ENCODE data around the gene PRKCSH.
"Not testable (repeated sequence)": the region's sequence is repeated elsewhere in the genome, so short reads cannot be mapped to it uniquely, and the experiment has no call there.

Gene PRKCSH

DNA sequence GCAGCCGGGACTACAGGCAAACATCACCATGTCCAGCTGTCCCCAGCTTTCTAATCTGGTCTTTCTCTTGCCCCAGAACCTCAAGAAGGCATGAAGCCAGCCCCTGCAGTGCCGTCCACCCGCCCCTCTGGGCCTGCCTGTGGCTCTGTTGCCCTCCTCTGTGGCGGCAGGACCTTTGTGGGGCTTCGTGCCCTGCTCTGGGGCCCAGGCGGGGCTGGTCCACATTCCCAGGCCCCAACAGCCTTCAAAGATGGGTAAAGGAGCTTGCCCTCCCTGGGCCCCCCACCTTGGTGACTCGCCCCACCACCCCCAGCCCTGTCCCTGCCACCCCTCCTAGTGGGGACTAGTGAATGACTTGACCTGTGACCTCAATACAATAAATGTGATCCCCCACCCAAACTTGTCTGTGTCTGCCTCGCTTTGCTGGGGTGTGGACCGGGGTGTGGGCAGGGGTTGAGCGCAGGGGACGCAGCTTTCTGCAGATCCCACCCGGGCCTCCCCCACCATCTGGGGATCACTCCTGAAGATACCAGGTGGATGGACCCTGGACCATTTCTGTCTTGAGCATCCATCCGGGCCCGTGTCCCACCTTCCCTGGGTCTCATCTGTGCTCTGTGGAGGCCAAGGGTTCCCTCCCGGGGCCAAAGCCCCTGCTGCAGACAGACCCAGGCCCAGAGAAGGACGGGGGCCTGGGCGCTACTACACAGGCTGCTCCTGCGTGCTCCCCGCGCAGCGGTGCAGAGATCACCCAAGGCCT, 15.3 kb downstream of the PRKCSH start:
- no peaks in the 10 kb centered on the region for H3K4me1 Mint-ChIP-seq (ENCODE audit: low read depth)
- no peaks in the 10 kb centered on the region for H3K9me3 Mint-ChIP-seq
- no peak overlapping the region for H3K27ac Mint-ChIP-seq
- intact Hi-C loops (cut with micrococcal nuclease): no loop called here
- peaks cover 17% of the 10 kb centered on the region for H3K27me3 Mint-ChIP-seq
- peaks cover 54% of the 10 kb centered on the region for H3K36me3 Mint-ChIP-seq (ENCODE audit: low read depth)
- no peak overlapping the region for H3K4me3 Mint-ChIP-seq

DNA sequence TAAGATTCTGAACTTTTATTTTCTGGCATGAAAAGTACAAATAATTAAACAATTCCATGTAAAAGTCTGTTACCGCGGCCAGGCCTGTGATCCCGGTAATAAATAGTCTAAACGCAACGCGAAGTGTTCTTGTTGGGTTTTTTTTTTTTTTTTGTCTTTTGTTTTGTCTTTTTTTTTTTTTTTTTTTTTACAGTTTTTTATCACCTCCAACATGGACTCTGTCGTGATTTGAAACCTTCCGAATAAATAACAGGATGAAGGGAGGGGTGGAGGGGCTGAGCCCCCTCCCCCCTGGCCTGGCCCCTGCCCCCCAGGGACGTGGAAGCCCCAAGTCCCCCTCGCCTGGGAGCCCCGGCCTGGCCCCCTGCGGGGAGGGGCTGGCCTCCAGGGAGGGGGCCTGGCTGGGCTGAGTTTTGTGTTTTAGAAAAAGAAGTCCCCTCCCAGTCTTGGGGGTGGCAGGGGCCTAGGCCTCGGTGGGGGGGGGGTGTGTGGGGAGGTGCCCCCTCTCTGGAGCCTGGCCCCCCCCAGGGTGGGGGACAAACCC, 16.0 kb downstream of the PRKCSH start:
- intact Hi-C loops (cut with micrococcal nuclease): no loop called here
- no peak overlapping the region for H3K27ac Mint-ChIP-seq
- peaks cover 21% of the 10 kb centered on the region for H3K27me3 Mint-ChIP-seq
- H3K4me1 Mint-ChIP-seq (ENCODE audit: low read depth): no peaks in the 10 kb centered on the region
- H3K4me3 Mint-ChIP-seq: no peak overlapping the region
- H3K36me3 Mint-ChIP-seq (ENCODE audit: low read depth): peaks cover 48% of the 10 kb centered on the region
- H3K9me3 Mint-ChIP-seq: no peaks in the 10 kb centered on the region

DNA sequence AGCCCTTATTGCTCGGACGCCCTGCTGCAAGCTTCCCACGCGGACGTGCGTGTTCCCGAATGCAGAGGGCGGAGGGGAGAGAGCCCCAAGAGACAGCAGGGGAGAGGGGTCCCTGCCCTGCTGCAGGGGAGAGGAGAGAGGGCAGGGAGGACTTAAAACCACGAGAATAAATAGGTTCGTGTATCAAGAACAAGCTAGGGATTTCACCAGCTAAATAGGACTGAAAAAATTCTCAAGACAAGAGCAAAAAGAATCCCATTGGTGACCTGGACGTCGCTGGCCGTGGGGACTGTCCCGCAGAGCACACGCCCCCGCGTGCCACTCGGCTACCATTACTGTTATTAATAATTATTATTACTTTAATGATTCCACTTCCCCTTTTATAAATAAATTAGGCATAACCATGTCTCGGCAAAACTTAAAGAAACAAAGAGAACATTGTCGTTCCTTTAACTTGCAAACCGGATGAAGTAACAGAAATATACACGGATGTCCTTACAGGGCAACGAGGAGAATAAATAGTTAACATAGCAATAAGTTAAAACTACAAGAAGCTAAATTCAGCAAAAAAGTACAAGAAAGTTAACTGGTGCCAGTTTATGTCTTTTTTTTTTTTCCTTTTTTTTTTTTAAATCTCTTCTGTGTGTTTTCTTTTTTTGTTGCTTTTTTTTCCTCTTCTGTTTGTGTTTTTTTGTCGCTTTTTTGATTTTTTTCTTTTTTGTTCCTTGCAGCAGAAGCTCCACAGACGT, 16.6 kb downstream of the PRKCSH start:
- no peaks in the 10 kb centered on the region for H3K9me3 Mint-ChIP-seq
- peaks cover 41% of the 10 kb centered on the region for H3K36me3 Mint-ChIP-seq (ENCODE audit: low read depth)
- H3K27me3 Mint-ChIP-seq: peaks cover 26% of the 10 kb centered on the region
- intact Hi-C loops (cut with micrococcal nuclease): no loop called here
- no peak overlapping the region for H3K4me3 Mint-ChIP-seq
- no peak overlapping the region for H3K27ac Mint-ChIP-seq
- no peaks in the 10 kb centered on the region for H3K4me1 Mint-ChIP-seq (ENCODE audit: low read depth)

DNA sequence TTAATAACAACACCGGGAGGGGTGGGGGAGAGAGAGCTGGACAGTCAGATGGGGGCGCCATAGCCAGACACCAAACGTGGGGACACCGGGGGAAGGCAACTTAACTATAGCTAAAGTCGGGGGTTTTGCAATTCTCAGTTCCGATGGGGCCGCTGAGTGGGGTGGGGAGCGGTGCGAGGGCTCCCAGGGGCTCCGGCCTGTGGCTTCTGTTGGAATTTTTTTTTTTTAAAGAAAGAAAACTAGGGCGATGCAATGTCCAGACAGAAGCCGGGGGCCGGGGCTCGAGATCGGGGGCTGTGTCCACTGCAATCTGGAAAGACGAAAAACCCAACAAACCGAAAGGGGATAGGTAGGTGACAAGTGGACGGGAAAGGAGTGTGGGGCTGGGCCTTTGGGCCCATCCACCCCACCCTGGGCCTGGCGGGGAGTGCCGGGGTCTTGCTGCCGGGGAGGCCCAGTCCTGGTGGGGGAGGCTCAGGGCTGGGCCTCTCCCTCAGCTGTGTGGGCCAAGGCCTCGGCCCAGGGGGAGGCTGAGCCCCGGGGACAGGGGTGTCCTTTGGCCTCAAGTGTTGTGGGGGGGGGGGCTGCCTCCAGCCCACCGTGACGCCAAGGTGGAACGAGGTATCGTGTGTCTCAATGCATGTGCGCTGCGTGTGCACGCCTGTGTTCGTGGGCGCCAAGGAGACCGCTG, 17.3 kb downstream of the PRKCSH start:
- peaks cover 26% of the 10 kb centered on the region for H3K27me3 Mint-ChIP-seq
- no peak overlapping the region for H3K4me3 Mint-ChIP-seq
- H3K27ac Mint-ChIP-seq: no peak overlapping the region

DNA sequence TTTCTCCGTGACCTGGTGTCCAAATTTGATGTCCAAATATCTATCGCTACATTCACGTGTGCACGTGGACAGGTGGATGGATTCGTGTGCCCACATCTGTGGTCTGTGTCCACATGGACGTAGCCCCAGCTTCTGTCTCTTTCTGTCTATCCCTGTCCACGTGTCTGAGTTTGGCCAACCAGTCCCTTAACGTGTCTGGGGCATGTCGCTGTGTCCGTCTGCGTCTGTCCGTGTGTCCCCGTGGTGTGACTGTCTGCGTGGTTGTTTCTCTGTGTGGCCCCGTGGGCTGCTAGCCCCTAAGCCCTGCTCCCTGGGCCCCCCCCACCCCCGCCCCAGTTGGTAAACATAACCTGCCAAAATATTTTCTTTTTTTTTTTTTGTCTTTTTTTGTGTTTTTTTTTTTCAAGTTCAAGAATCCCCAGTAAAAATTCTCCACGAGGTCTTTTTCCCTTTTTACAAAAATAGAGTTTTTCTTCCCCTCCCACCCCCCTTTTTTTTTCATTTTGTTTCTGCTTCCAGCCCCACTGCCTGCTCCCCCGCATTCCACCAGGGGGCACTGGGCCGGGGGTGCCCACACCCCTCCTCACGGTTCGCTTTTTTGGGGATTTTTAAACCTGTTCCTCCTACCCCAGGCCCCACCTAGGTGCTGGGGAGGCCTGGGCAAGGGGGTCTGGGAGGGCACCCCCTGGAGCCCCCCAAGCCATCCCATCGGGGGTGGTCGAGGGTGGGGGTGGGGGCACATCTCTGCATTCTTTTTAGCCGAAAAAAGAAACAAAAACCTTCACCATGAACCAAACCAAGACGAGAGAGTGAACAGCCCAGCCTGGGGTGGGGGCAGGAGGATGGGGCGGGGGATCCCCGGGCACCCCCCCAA, 18.3 kb downstream of the PRKCSH start:
- H3K27ac Mint-ChIP-seq: no peak overlapping the region
- no peak overlapping the region for H3K4me3 Mint-ChIP-seq

More for the DNA sequence above, 17.3 kb downstream of the PRKCSH start:
- no peaks in the 10 kb centered on the region for H3K4me1 Mint-ChIP-seq (ENCODE audit: low read depth)
- no peaks in the 10 kb centered on the region for H3K9me3 Mint-ChIP-seq
- intact Hi-C loops (cut with micrococcal nuclease): no loop called here
- H3K36me3 Mint-ChIP-seq (ENCODE audit: low read depth): peaks cover 34% of the 10 kb centered on the region

DNA sequence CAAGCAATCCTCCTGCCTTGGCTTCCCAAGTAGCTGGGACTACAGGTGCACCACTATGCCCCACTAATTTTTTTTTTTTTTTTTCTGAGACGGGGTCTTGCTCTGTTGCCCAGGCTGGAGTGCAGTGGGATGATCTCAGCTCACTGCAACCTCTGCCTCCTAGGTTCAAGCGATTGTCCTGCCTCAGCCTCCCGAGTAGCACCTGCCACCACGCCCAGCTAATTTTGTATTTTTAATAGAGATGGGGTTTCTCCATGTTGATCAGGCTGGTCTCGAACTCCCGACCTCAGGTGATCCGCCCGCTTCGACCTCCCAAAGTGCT, 19.8 kb downstream of the PRKCSH start:
- H3K4me1 Mint-ChIP-seq (ENCODE audit: low read depth); H3K4me3 Mint-ChIP-seq; H3K9me3 Mint-ChIP-seq; intact Hi-C loops (cut with micrococcal nuclease); H3K27ac Mint-ChIP-seq: not testable (repeated sequence)
- Mint-ChIP-seq H3K27me3 (peaks cover 37% of the 10 kb centered on the region), H3K36me3 (ENCODE audit: low read depth) (peaks cover 11% of the 10 kb centered on the region)

More for the DNA sequence above, 18.3 kb downstream of the PRKCSH start:
- Mint-ChIP-seq H3K36me3 (ENCODE audit: low read depth) (peaks cover 25% of the 10 kb centered on the region), H3K27me3 (peaks cover 32% of the 10 kb centered on the region), H3K4me1 (ENCODE audit: low read depth) (no peaks in the 10 kb centered on the region), H3K9me3 (no peaks in the 10 kb centered on the region)
- intact Hi-C loops (cut with micrococcal nuclease): no loop called here

DNA sequence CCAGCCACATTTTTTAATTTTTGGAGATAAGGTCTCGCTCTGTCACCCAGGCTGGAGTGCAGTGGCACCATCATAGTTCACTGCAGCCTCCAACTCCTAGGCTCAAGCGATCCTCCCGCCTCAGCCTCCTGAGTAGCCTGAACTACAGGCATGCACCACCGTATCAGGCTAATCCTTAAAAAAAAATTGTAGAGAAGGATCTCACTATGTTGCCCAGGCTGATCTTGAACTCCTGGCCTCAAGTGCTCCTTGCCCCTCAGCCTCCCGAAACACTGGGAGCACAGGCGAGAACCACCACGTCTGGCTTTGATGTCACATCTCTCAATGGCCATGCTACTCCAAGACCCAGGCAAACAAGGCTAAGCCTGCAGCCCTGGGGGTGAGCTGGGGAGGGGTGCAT, 21.2 kb downstream of the PRKCSH start:
- Mint-ChIP-seq H3K27ac (no peak overlapping the region), H3K36me3 (ENCODE audit: low read depth) (no peaks in the 10 kb centered on the region), H3K27me3 (peaks cover 43% of the 10 kb centered on the region), H3K4me3 (no peak overlapping the region), H3K4me1 (ENCODE audit: low read depth) (no peaks in the 10 kb centered on the region), H3K9me3 (no peaks in the 10 kb centered on the region)
- intact Hi-C loops (cut with micrococcal nuclease): no loop called here

DNA sequence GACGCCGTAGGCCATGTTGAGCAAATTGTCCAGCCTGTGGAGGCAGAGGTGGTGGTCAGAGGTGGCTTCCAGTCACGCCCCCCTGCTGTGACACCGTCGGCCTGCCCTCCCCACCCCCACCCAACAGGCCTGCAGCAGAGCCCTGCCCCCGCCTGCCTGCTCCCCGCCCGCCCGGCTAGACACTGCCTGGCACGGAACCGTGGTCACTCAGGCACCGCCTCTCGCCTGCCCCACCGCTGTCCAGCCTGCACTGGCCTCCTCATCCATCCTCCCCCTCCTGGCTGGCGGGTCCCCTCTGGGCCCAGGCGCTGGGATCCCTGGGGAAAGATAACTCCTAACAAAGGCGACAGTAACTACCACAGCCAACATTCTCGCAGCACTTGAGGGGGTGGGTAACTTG, 21.7 kb downstream of the PRKCSH start:
- Mint-ChIP-seq H3K27ac (no peak overlapping the region), H3K9me3 (no peaks in the 10 kb centered on the region), H3K27me3 (peaks cover 43% of the 10 kb centered on the region), H3K4me3 (no peak overlapping the region), H3K4me1 (ENCODE audit: low read depth) (no peaks in the 10 kb centered on the region), H3K36me3 (ENCODE audit: low read depth) (no peaks in the 10 kb centered on the region)
- intact Hi-C loops (cut with micrococcal nuclease): no loop called here

DNA sequence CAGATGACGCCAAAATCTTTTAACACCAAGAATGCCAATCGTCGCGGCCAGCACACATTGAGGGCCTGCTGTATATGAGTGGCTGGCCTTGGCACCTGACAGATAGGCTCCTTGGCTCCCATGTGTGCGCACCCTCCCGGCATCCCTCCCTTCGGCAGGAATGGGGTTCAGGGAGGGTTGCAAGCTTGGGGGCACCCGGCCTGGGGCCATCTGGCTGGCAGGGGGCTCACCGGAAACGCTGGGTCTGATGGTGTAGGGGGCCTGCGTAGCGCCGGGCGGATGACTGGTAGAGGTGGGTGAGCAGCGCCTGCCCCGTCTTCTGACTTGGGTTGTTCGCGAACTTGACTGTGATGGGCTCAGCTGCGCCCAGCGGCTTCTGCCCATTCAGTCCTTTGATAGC, 22.4 kb downstream of the PRKCSH start:
- Mint-ChIP-seq H3K9me3 (no peaks in the 10 kb centered on the region), H3K27me3 (peaks cover 40% of the 10 kb centered on the region), H3K4me1 (ENCODE audit: low read depth) (no peaks in the 10 kb centered on the region), H3K4me3 (no peak overlapping the region), H3K27ac (no peak overlapping the region), H3K36me3 (ENCODE audit: low read depth) (no peaks in the 10 kb centered on the region)
- intact Hi-C loops (cut with micrococcal nuclease): no loop called here

DNA sequence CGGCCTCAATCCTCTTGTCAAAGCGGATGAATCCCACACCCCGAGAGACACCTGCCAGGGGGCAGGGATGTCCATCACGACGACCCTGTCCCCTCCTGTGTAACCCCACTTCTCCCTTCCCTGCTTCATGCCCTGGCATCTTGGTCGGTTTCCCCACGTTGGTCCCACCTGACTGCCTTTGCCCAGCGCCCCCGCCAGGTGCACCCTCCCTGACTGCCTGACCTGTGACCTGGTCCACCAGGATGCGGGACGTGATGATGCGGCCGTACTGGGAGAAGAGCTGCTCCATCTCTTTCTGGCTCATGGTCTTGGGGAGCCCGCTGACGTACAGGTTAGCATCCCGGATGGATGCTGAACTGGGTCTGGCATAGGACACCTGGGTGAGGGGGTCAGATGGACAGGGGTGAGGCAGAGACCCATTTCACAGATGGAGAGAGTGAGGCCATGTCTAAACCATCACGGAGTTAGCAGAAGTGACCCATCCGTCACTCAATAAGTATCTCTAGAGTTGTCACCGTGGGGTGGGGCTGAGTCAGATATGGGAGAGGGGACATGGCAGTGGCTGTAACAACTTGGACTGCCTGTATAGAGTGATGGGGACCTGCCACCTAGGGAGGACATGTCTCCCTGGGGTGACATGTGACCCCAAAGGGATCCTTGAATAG, 22.9 kb downstream of the PRKCSH start:
- H3K27ac Mint-ChIP-seq: no peak overlapping the region
- no peak overlapping the region for H3K4me3 Mint-ChIP-seq
- H3K4me1 Mint-ChIP-seq (ENCODE audit: low read depth): no peaks in the 10 kb centered on the region
- no peaks in the 10 kb centered on the region for H3K9me3 Mint-ChIP-seq
- intact Hi-C loops (cut with micrococcal nuclease): no loop called here
- peaks cover 40% of the 10 kb centered on the region for H3K27me3 Mint-ChIP-seq
- no peaks in the 10 kb centered on the region for H3K36me3 Mint-ChIP-seq (ENCODE audit: low read depth)

DNA sequence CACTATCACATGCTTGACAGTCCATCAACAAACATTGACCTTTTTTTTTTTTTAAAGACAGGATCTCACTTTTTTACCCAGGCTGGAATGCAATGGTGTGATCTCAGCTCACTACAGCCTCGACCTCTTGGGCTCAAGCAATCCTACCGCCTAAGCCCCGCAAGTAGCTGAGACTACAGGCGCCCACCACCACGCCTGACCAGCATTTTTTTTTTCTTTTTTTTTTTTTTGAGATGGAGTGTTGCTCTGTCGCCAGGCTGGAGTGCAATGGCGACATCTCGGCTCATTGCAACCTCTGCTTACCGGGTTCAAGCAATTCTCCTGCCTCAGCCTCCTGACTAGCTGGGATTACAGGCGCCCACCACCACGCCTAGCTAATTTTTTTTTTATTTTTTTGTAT, 23.5 kb downstream of the PRKCSH start:
- not testable (repeated sequence) for H3K4me1 Mint-ChIP-seq (ENCODE audit: low read depth)

DNA sequence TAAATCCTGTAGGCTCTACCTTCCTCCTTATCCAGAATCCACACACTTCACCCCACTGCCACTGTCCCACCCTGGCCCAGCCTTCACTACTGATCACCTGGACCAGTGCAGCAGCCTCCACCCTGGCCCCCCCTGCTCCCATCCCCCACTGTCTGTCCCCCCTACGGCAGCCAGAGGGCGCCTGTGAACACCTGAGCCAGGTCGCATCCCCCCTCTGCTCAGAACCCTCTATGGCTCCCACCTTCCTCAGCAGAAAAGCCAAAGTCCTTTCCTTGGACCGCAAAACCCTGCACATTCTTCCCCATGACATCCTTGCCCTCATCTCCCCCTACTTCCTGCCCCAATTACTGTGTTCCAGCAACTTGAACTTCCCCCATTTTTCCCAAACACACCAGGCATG, 24.8 kb downstream of the PRKCSH start:
- intact Hi-C loops (cut with micrococcal nuclease): no loop called here
- H3K9me3 Mint-ChIP-seq: no peaks in the 10 kb centered on the region
- H3K36me3 Mint-ChIP-seq (ENCODE audit: low read depth): no peaks in the 10 kb centered on the region
- peaks cover 31% of the 10 kb centered on the region for H3K27me3 Mint-ChIP-seq
- no peaks in the 10 kb centered on the region for H3K4me1 Mint-ChIP-seq (ENCODE audit: low read depth)
- H3K27ac Mint-ChIP-seq: no peak overlapping the region
- H3K4me3 Mint-ChIP-seq: no peak overlapping the region

More for the DNA sequence above, 23.5 kb downstream of the PRKCSH start:
- H3K4me3 Mint-ChIP-seq; intact Hi-C loops (cut with micrococcal nuclease); H3K9me3 Mint-ChIP-seq; H3K36me3 Mint-ChIP-seq (ENCODE audit: low read depth); H3K27ac Mint-ChIP-seq: not testable (repeated sequence)
- H3K27me3 Mint-ChIP-seq: peaks cover 40% of the 10 kb centered on the region

DNA sequence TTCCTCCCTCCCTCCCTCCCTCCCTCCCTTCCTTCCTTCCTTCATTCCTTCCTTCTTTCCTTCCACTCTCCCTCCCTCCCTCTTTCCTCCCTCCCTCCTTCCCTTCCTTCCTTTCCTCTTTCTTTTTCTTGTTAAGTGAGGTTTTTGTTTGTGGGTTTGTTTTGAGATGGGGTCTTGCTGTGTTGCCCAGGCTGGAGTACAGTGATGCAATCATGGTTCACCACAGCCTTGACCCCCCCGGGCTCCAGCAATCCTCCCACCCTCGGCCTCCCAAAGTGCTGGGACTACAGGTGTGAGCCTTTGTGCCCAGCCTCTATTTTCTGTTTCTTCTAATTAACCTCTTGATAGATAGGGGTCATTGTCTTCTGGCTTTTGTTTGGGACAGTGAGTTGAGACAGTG, 26.0 kb downstream of the PRKCSH start:
- Mint-ChIP-seq H3K27me3 (peaks cover 28% of the 10 kb centered on the region), H3K36me3 (ENCODE audit: low read depth) (no peaks in the 10 kb centered on the region), H3K9me3 (no peaks in the 10 kb centered on the region), H3K27ac (no peak overlapping the region), H3K4me1 (ENCODE audit: low read depth) (no peaks in the 10 kb centered on the region), H3K4me3 (no peak overlapping the region)
- intact Hi-C loops (cut with micrococcal nuclease): no loop called here

Data from dendritic cell treated with granulocyte-macrophage colony-stimulating factor and Interleukin-4, amounts not matched to agents 40 ng/mL and 50 ng/mL, for 4 days (primary cell).